GM18499 (cell line): Measurements from ENCODE around the gene AATF.

Source experiments
- ATAC-seq: cut with Tn5 transposase; IDR thresholded peaks from one replicate; pipeline ENCODE4 v1.9.1; 2021; ENCODE audit warnings: moderate number of reproducible peaks; ENCODE audit not compliant: insufficient read depth, unreplicated experiment

Gene AATF

GRCh38 chr17:36977066-36977465 lies 28.3 kb downstream of the AATF start:
- no peak for ATAC-seq

GRCh38 chr17:36977568-36977967 lies 28.8 kb downstream of the AATF start:
- ATAC-seq: no peak

GRCh38 chr17:36978810-36979564 lies 30.2 kb downstream of the AATF start:
- no peak for ATAC-seq

- no peak for ATAC-seq
Observed at GRCh38 chr17:36979565-36979941, 30.8 kb downstream of the AATF start.

- ATAC-seq: no peak
Observed at GRCh38 chr17:36980280-36980761, 31.6 kb downstream of the AATF start.

GRCh38 chr17:36983618-36984017 lies 34.9 kb downstream of the AATF start:
- no peak for ATAC-seq

- ATAC-seq: no peak
Observed at GRCh38 chr17:36989173-36989572, 40.4 kb downstream of the AATF start.

GRCh38 chr17:36992701-36993100 lies 43.9 kb downstream of the AATF start:
- ATAC-seq: no peak

GRCh38 chr17:36993227-36993626 lies 44.5 kb downstream of the AATF start:
- ATAC-seq: no peak

- no peak for ATAC-seq
Observed at GRCh38 chr17:36994438-36994837, 45.7 kb downstream of the AATF start.

- ATAC-seq: no peak
Observed at GRCh38 chr17:36999471-36999870, 50.7 kb downstream of the AATF start.

GRCh38 chr17:37016780-37017179 lies 68.0 kb downstream of the AATF start:
- ATAC-seq: no peak

- no peak for ATAC-seq
Observed at GRCh38 chr17:37017404-37017803, 68.7 kb downstream of the AATF start.

- ATAC-seq: no peak
Observed at GRCh38 chr17:37019117-37019740, 70.5 kb downstream of the AATF start.

- no peak for ATAC-seq
Observed at GRCh38 chr17:37019741-37020129, 71.0 kb downstream of the AATF start.

GRCh38 chr17:37024181-37024637 lies 75.5 kb downstream of the AATF start:
- no peak for ATAC-seq

GRCh38 chr17:37025238-37025637 lies 76.5 kb downstream of the AATF start:
- ATAC-seq: no peak

GRCh38 chr17:37025847-37026530 lies 77.2 kb downstream of the AATF start:
- no peak for ATAC-seq

GRCh38 chr17:37026531-37026869 lies 77.7 kb downstream of the AATF start:
- ATAC-seq: no peak

GRCh38 chr17:37028040-37028439 lies 79.3 kb downstream of the AATF start:
- no peak for ATAC-seq

- no peak for ATAC-seq
Observed at GRCh38 chr17:37031493-37032083, 82.8 kb downstream of the AATF start.
